ENCODE data around the gene IGBP1. TPM values are rescaled to one million over a fixed set of nuclear protein-coding genes. Genes with fewer than 3 reads are reported as not detected.

The IGBP1 gene
- total RNA-seq, 2 experiments from 2014 or later, result 63.7 to 64.4 TPM

DNA sequence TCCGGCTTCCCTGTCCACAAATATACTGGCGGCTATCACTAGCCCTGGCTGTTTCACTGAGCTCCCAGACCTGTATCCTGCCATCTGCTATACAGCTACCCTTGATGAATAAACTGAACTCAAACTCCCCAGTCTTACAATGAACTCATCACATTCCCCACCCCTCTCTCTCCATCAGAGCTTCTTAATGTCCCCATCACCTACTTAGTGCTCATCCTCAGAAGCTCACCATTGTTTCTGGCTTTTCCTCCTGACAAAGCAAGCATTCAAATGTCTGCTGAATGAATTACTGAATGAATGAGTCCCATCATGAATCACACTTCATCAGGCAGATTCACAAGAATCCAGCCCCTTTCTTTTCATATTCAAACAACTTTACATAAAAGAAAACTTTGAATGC, 38.4 kb downstream of the IGBP1 start:
- no peaks in the 10 kb centered on the region for H3K27me3 ChIP-seq (ENCODE audit: control insufficient read depth in 1 of 2, insufficient read depth in 2 of 2, low read length in 2 of 2)
- Mint-ChIP-seq H3K4me1 (ENCODE audit: low read depth) (no peaks in the 10 kb centered on the region), H3K9me3 (no peaks in the 10 kb centered on the region), H3K27ac (no peak overlapping the region), H3K4me3 (no peak overlapping the region), H3K36me3 (ENCODE audit: low read depth) (peaks cover 5% of the 10 kb centered on the region), H3K27me3 (no peaks in the 10 kb centered on the region)
- ChIA-PET POLR2A (no interaction called here), CTCF (no interaction called here)
- no peak for DNase-seq
- no peaks in the 10 kb centered on the region for H3K4me1 ChIP-seq (ENCODE audit: insufficient read depth, low read length)
- intact Hi-C loops (cut with DNase I, micrococcal nuclease), result no loop called here
- ATAC-seq (ENCODE audit: poor library complexity), result no peak
- no peak overlapping the region for H3K4me3 ChIP-seq (ENCODE audit: low read length)
- TF ChIP-seq CTCF (IDR thresholded peaks at IDR 0.05), result no peak
- H3K36me3 ChIP-seq (ENCODE audit: insufficient read depth, low read length), result no peaks in the 10 kb centered on the region
- no peak overlapping the region for H3K27ac ChIP-seq (ENCODE audit: low read depth in 1 of 2, low read length in 2 of 2)
- no peaks in the 10 kb centered on the region for H3K9me3 ChIP-seq (ENCODE audit: control insufficient read depth in 1 of 2, insufficient read depth in 1 of 2, low read length in 2 of 2)

DNA sequence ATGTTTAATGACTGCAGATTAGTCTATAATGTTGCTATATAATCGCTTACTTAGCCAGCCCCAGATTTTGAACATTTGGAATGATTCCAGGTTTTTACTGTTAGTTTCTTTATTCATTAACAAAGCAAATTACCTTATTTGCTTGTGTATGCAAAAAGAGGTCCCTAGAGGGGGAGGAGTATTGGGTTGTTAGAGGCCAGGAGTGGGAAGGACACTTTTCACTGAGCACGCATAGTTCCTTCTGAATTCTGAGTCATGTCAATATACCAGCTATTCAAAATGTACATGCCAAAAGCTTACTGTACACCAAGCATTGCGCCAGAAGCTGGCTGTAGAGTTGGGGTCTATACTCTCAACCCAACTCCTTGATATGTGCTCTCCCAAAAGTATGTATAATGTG, 39.0 kb downstream of the IGBP1 start:
- TF ChIP-seq CTCF (IDR thresholded peaks at IDR 0.05), result no peak
- ChIA-PET POLR2A (no interaction called here), CTCF (no interaction called here)
- DNase-seq (no peak), ATAC-seq (ENCODE audit: poor library complexity) (no peak)
- Mint-ChIP-seq H3K27ac (no peak overlapping the region), H3K4me1 (ENCODE audit: low read depth) (no peaks in the 10 kb centered on the region), H3K27me3 (no peaks in the 10 kb centered on the region), H3K4me3 (no peak overlapping the region), H3K9me3 (no peaks in the 10 kb centered on the region), H3K36me3 (ENCODE audit: low read depth) (peaks cover under 1% of the 10 kb centered on the region)
- no peak overlapping the region for H3K4me3 ChIP-seq (ENCODE audit: low read length)
- no peak overlapping the region for H3K27ac ChIP-seq (ENCODE audit: low read depth in 1 of 2, low read length in 2 of 2)
- H3K9me3 ChIP-seq (ENCODE audit: control insufficient read depth in 1 of 2, insufficient read depth in 1 of 2, low read length in 2 of 2), result no peaks in the 10 kb centered on the region
- H3K36me3 ChIP-seq (ENCODE audit: insufficient read depth, low read length), result no peaks in the 10 kb centered on the region
- intact Hi-C loops (cut with DNase I, micrococcal nuclease), result no loop called here
- H3K4me1 ChIP-seq (ENCODE audit: insufficient read depth, low read length), result no peaks in the 10 kb centered on the region
- H3K27me3 ChIP-seq (ENCODE audit: control insufficient read depth in 1 of 2, insufficient read depth in 2 of 2, low read length in 2 of 2), result no peaks in the 10 kb centered on the region

DNA sequence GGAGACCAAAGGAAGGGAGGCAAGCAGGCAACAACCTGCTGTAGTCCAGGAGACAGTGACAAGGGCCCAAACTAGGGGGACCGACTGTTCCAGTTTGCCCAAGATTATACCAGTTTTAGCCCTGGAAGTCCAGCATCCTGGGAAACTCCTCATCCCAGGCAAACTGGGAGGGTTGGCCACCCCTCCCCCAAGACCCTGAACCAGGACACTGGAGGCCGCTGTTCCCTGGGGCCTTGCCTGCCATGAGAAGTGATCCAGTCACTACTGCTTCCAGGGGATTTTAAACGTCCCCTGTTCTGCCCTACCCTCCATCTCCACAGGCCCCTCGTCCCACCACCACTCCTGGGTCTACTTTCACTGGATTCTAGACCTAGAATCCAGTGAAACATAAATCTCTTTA, 39.7 kb downstream of the IGBP1 start:
- Mint-ChIP-seq H3K4me3 (no peak overlapping the region), H3K36me3 (ENCODE audit: low read depth) (no peaks in the 10 kb centered on the region), H3K27ac (no peak overlapping the region), H3K27me3 (no peaks in the 10 kb centered on the region), H3K4me1 (ENCODE audit: low read depth) (no peaks in the 10 kb centered on the region), H3K9me3 (no peaks in the 10 kb centered on the region)
- ATAC-seq (ENCODE audit: poor library complexity) (no peak), DNase-seq (no peak)
- Histone ChIP-seq H3K9me3 (ENCODE audit: control insufficient read depth in 1 of 2, insufficient read depth in 1 of 2, low read length in 2 of 2) (no peaks in the 10 kb centered on the region), H3K4me3 (ENCODE audit: low read length) (no peak overlapping the region), H3K4me1 (ENCODE audit: insufficient read depth, low read length) (no peaks in the 10 kb centered on the region), H3K27me3 (ENCODE audit: control insufficient read depth in 1 of 2, insufficient read depth in 2 of 2, low read length in 2 of 2) (no peaks in the 10 kb centered on the region), H3K36me3 (ENCODE audit: insufficient read depth, low read length) (no peaks in the 10 kb centered on the region), H3K27ac (ENCODE audit: low read depth in 1 of 2, low read length in 2 of 2) (no peak overlapping the region)
- CTCF ChIA-PET, result no interaction called here
- no peak for TF ChIP-seq CTCF (IDR thresholded peaks at IDR 0.05)
- intact Hi-C loops (cut with DNase I, micrococcal nuclease), result no loop called here
- POLR2A ChIA-PET, result no interaction called here

Measured in CD4-positive, alpha-beta T cell (primary cell).